PFSK-1 (cell line): ENCODE results near the gene UFC1.

Experiments
- FOXP2 ChIP-seq: optimal IDR thresholded peaks from 2 replicates; pipeline ENCODE3; 2011; ENCODE audit warnings: borderline replicate concordance, control low read depth, inconsistent platforms; ENCODE audit not compliant: insufficient read depth; ENCODE audit errors: extremely low read length, extremely low read depth
- POLR2AphosphoS5 ChIP-seq: IDR thresholded peaks from 2 replicates; pipeline ENCODE4 v1.6.1; 2012; ENCODE audit warnings: low read depth, mild to moderate bottlenecking, control low read depth, low read length, moderate library complexity
- SIN3A ChIP-seq: IDR thresholded peaks from 2 replicates; pipeline ENCODE4 v1.6.1; 2012; ENCODE audit warnings: mild to moderate bottlenecking, low read length, moderate library complexity, borderline replicate concordance; ENCODE audit not compliant: insufficient read depth
- TAF1 ChIP-seq: IDR thresholded peaks from 2 replicates; pipeline ENCODE4 v1.6.1; 2012; ENCODE audit warnings: low read length, control low read depth, borderline replicate concordance; ENCODE audit not compliant: insufficient read depth
- TF ChIP-seq, protein P1 (sequence below), 2 experiments: IDR thresholded peaks; 2 replicates each; pipeline versions ENCODE4 v1.6.1 to v1.8.0; 2011 to 2012; ENCODE audit warnings: low read depth in 2 of 2, low read length in 2 of 2, control low read depth in 1 of 2, inconsistent platforms in 1 of 2, mild to moderate bottlenecking in 1 of 2, moderate library complexity in 1 of 2; ENCODE audit not compliant: insufficient read depth in 1 of 2

The UFC1 gene

GRCh38 chr1:161172349-161172748, 18.6 kb downstream of the UFC1 start:
- TF ChIP-seq TAF1 = no peak
- no peak for TF ChIP-seq FOXP2
- TF ChIP-seq, protein P1, sequence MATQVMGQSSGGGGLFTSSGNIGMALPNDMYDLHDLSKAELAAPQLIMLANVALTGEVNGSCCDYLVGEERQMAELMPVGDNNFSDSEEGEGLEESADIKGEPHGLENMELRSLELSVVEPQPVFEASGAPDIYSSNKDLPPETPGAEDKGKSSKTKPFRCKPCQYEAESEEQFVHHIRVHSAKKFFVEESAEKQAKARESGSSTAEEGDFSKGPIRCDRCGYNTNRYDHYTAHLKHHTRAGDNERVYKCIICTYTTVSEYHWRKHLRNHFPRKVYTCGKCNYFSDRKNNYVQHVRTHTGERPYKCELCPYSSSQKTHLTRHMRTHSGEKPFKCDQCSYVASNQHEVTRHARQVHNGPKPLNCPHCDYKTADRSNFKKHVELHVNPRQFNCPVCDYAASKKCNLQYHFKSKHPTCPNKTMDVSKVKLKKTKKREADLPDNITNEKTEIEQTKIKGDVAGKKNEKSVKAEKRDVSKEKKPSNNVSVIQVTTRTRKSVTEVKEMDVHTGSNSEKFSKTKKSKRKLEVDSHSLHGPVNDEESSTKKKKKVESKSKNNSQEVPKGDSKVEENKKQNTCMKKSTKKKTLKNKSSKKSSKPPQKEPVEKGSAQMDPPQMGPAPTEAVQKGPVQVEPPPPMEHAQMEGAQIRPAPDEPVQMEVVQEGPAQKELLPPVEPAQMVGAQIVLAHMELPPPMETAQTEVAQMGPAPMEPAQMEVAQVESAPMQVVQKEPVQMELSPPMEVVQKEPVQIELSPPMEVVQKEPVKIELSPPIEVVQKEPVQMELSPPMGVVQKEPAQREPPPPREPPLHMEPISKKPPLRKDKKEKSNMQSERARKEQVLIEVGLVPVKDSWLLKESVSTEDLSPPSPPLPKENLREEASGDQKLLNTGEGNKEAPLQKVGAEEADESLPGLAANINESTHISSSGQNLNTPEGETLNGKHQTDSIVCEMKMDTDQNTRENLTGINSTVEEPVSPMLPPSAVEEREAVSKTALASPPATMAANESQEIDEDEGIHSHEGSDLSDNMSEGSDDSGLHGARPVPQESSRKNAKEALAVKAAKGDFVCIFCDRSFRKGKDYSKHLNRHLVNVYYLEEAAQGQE (IDR thresholded peaks at IDR 0.05; ENCODE audit: insufficient read depth in 1 of 2, low read depth in 2 of 2, low read length in 2 of 2) = no peak
- no peak for TF ChIP-seq SIN3A
- no peak for TF ChIP-seq POLR2AphosphoS5

DNA sequence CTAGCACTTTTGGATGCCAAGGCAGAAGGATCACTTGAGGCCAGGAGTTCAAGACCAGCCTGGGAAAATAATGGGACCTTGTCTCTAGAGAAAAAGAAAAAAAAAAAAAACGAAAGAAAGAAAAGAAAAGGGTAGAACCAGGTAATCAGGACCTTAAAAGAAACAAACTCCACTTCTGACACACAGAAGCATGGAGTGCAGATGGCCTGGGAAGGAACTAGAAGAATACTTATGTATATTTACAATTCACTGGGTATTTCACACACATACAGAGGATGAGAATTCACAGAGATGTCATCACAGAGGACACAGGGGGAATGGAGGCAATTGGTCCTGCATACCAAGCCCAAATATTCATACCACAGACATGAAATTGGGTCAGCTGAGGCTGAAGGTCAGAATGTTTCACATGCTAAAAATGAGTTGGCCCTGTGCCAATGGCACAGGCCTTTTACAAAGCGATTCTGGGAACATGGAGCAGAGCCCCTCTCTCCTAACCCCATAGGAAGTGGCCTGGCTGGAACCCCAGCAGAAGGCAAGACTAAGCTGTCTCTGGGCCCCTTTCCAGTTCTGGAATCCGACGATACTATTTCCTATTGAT, 19.1 kb downstream of the UFC1 start:
- TF ChIP-seq, protein P1 (IDR thresholded peaks at IDR 0.05; ENCODE audit: insufficient read depth in 1 of 2, low read depth in 2 of 2, low read length in 2 of 2) = no peak
- TF ChIP-seq SIN3A (no peak), POLR2AphosphoS5 (no peak), TAF1 (no peak), FOXP2 (no peak)

DNA sequence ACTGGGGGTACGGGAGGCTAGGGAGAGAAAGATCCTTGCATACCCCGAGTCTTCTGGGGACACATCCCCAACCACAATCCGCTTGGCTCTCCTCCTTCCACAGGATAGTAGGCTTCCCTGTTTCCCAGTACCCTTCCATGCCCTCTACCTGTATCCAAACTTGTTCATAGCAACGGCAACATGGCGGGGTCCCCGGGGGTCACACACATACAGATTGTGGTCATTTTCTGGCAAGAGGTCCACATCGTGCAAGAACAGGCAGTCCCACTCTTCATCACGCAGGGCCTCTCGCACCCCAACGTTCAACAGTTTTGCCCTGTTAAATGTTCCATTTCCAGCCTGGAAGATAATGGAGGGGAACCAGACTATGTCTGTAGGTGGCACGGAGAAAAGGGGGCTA, 19.9 kb downstream of the UFC1 start:
- no peak for TF ChIP-seq FOXP2
- TF ChIP-seq SIN3A = no peak
- TF ChIP-seq TAF1 = no peak
- TF ChIP-seq, protein P1 (IDR thresholded peaks at IDR 0.05; ENCODE audit: insufficient read depth in 1 of 2, low read depth in 2 of 2, low read length in 2 of 2) = no peak
- TF ChIP-seq POLR2AphosphoS5 = no peak

- TF ChIP-seq POLR2AphosphoS5 = no peak
- TF ChIP-seq SIN3A = no peak
- no peak for TF ChIP-seq FOXP2
- TF ChIP-seq, protein P1 (IDR thresholded peaks at IDR 0.05; ENCODE audit: insufficient read depth in 1 of 2, low read depth in 2 of 2, low read length in 2 of 2) = no peak
- no peak for TF ChIP-seq TAF1
These were observed 21.1 kb downstream of the UFC1 start for GRCh38 chr1:161174911-161175310.
